ENCODE data around the gene TAS2R31. TPM values are rescaled to one million over a fixed set of nuclear protein-coding genes. Genes with fewer than 3 reads are reported as not detected.

The TAS2R31 gene
- 2.3 and 4.9 TPM in 2 replicates for total RNA-seq
- long read RNA-seq: 0 reads

DNA sequence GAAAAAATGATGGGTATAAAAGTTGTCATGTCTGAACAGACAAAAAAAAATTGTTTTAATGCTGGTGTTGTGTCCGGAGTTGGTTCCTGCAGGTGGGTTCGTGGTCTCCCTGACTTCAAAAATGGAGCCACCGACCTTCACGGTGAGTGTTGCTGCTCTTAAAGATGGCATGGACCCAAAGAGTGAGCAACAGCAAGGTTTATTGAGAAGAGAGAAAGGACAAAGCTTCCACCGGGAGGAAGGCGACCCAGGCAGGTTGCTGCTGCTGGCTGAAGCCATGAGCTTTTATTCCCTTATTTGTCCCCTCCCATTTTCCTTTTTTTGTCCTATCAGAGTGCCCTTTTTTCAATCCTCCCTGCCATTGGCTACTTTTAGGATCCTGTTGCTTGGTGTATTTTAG lies at the start of gene TAS2R31:
TAS2R31 (minus strand) TSS at position 101 of the 400 bp plus-strand sequence; CDS start at position 29, 72 bp downstream.
- no peak for TF ChIP-seq CTCF (IDR thresholded peaks at IDR 0.05)
- Mint-ChIP-seq H3K27ac (ENCODE audit: unreplicated experiment) (no peak within 1 kb of the TSS), H3K36me3 (ENCODE audit: unreplicated experiment) (peaks cover 22% of the 10 kb centered on the region), H3K4me1 (ENCODE audit: unreplicated experiment) (no peaks in the 10 kb centered on the region), H3K27me3 (ENCODE audit: unreplicated experiment) (no peaks in the 10 kb centered on the region), H3K9me3 (ENCODE audit: unreplicated experiment) (no peaks in the 10 kb centered on the region), H3K4me3 (ENCODE audit: unreplicated experiment) (no peak within 1 kb of the TSS)
- no peak for DNase-seq (ENCODE audit: extremely low spot score, unreplicated experiment)

- Mint-ChIP-seq H3K27ac (ENCODE audit: unreplicated experiment) (no peak overlapping the region), H3K27me3 (ENCODE audit: unreplicated experiment) (no peaks in the 10 kb centered on the region), H3K4me3 (ENCODE audit: unreplicated experiment) (no peak overlapping the region), H3K4me1 (ENCODE audit: unreplicated experiment) (no peaks in the 10 kb centered on the region), H3K36me3 (ENCODE audit: unreplicated experiment) (peaks cover 14% of the 10 kb centered on the region), H3K9me3 (ENCODE audit: unreplicated experiment) (peaks cover 10% of the 10 kb centered on the region)
- TF ChIP-seq CTCF (IDR thresholded peaks at IDR 0.05): no peak
- no peak for DNase-seq (ENCODE audit: extremely low spot score, unreplicated experiment)
Observed at GRCh38 chr12:11078246-11078645, 47.0 kb upstream of the TAS2R31 start.

DNA sequence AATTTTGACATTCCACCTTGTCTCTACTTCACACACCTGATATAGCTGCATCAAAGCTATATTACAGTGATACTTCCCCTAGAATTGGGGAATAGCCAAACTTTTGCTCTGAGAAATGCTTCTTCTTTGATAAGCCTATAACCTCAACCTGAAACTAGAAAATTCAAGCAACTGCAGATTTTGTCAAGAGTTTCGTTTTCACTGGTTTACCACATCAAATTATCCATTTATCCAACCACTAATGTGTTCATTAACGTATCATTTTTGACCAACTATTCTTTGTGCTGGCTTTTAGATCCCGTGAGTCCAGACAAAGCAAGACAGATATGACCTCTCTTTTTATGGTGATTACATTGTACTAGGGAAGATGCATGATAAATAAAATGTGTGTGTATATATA lies 44.4 kb upstream of the TAS2R31 start:
- peaks cover 12% of the 10 kb centered on the region for H3K36me3 Mint-ChIP-seq (ENCODE audit: unreplicated experiment)
- H3K9me3 Mint-ChIP-seq (ENCODE audit: unreplicated experiment): peaks cover 4% of the 10 kb centered on the region
- H3K27ac Mint-ChIP-seq (ENCODE audit: unreplicated experiment): no peak overlapping the region
- no peak for DNase-seq (ENCODE audit: extremely low spot score, unreplicated experiment)
- no peak overlapping the region for H3K4me3 Mint-ChIP-seq (ENCODE audit: unreplicated experiment)
- no peak for TF ChIP-seq CTCF (IDR thresholded peaks at IDR 0.05)
- H3K27me3 Mint-ChIP-seq (ENCODE audit: unreplicated experiment): no peaks in the 10 kb centered on the region
- peaks cover 5% of the 10 kb centered on the region for H3K4me1 Mint-ChIP-seq (ENCODE audit: unreplicated experiment)

DNA sequence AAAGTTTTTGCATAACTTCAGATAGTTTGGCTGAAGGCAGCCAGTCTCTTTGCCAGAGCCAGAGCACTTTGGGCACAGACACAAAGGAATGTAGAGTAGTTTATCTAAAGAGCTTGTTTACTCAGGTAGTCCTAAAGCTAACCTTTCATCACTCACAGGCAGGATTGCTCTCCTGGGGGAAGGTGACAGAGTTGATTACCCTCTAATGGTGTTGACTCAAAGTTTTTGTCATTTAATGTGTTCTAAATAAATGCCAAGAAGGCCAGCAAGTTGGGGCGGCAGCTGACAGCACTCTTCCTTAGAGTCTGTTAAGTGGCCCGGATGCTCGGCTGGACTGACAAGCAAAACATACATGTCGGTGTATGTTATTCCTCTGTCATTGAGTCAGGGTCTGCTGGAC lies 40.2 kb upstream of the TAS2R31 start:
- Mint-ChIP-seq H3K4me1 (ENCODE audit: unreplicated experiment) (peaks cover 5% of the 10 kb centered on the region), H3K27ac (ENCODE audit: unreplicated experiment) (no peak overlapping the region), H3K36me3 (ENCODE audit: unreplicated experiment) (peaks cover 6% of the 10 kb centered on the region), H3K9me3 (ENCODE audit: unreplicated experiment) (peaks cover 3% of the 10 kb centered on the region), H3K27me3 (ENCODE audit: unreplicated experiment) (no peaks in the 10 kb centered on the region), H3K4me3 (ENCODE audit: unreplicated experiment) (no peak overlapping the region)
- DNase-seq (ENCODE audit: extremely low spot score, unreplicated experiment): no peak
- TF ChIP-seq CTCF (IDR thresholded peaks at IDR 0.05): no peak

DNA sequence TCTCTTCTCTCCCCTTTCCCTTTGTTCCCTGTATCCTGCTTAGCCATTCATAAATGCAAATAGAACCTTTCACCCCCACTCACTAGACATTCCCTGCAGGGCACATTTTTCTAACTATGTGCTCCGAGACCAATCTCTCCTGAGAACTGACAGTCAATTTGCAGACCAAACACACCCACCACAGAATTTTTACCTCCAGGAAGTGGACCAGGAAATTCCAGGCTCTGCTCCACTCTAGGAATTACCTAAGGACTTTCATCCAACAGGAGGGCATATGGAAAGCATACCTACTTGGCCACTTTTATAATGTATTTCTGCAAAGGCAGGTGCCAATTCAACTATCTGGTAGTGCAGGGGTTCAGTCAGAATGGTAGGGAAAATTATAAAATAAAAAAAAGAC lies 39.8 kb upstream of the TAS2R31 start:
- TF ChIP-seq CTCF (IDR thresholded peaks at IDR 0.05): no peak
- Mint-ChIP-seq H3K36me3 (ENCODE audit: unreplicated experiment) (peaks cover 6% of the 10 kb centered on the region), H3K4me3 (ENCODE audit: unreplicated experiment) (no peak overlapping the region), H3K9me3 (ENCODE audit: unreplicated experiment) (peaks cover 3% of the 10 kb centered on the region), H3K4me1 (ENCODE audit: unreplicated experiment) (peaks cover 5% of the 10 kb centered on the region), H3K27me3 (ENCODE audit: unreplicated experiment) (no peaks in the 10 kb centered on the region), H3K27ac (ENCODE audit: unreplicated experiment) (no peak overlapping the region)
- DNase-seq (ENCODE audit: extremely low spot score, unreplicated experiment): no peak

All from osteocyte (in vitro differentiated cells).